WTC11 (cell line): ENCODE data around the gene LAMA4. TPM values are rescaled to one million over a fixed set of nuclear protein-coding genes. Genes with fewer than 3 reads are reported as not detected.

ENCODE experiments used
- ATAC-seq: fragments of 200-7000 bp; cut with Tn5 transposase; 2 replicates; pipeline ENCODE4 v1.10.0; 2021; ENCODE audit warnings: mild to moderate bottlenecking, moderate library complexity
- CTCF ChIA-PET: fragments of 300-600 bp; sonication (Branson Sonifier 250); formaldehyde crosslinking; loops from one replicate; lab custom pipeline; 2021; ENCODE audit warnings: antibody characterized with exemption; lab: Charles Lee
- POLR2A ChIA-PET: fragments of 350-600 bp; sonication (Branson Sonifier 250); formaldehyde crosslinking; loops from one replicate; lab custom pipeline; 2021; ENCODE audit warnings: antibody characterized with exemption; lab: Charles Lee
- DNase-seq: peaks from one replicate; pipeline ENCODE4 v3.0.0; 2021; ENCODE audit warnings: low spot score
- H3K27ac Mint-ChIP-seq: 2 replicates; pipeline ENCODE4 v1.8.0; 2021; ENCODE audit warnings: mixed read lengths
- H3K27me3 Mint-ChIP-seq: 2 replicates; pipeline ENCODE4 v1.8.0; 2021; ENCODE audit warnings: low read depth, mild to moderate bottlenecking, moderate library complexity, mixed read lengths
- H3K36me3 Mint-ChIP-seq: 2 replicates; pipeline ENCODE4 v1.8.0; 2021; ENCODE audit warnings: mixed read lengths
- H3K4me1 Mint-ChIP-seq: 2 replicates; pipeline ENCODE4 v1.8.0; 2022; ENCODE audit warnings: mixed read lengths
- H3K4me3 Mint-ChIP-seq: 2 replicates; pipeline ENCODE4 v1.8.0; 2021; ENCODE audit warnings: mild to moderate bottlenecking, moderate library complexity, mixed read lengths
- H3K9me3 Mint-ChIP-seq: 2 replicates; pipeline ENCODE4 v1.8.0; 2021; ENCODE audit warnings: mixed read lengths
- ATF1 ChIP-seq: sonication (generic); formaldehyde crosslinking; IDR thresholded peaks from 2 replicates; pipeline ENCODE4 v1.8.1; 2023; ENCODE audit warnings: mild to moderate bottlenecking, moderate library complexity, missing genetic modification reagents
- CREB1 ChIP-seq: sonication (generic); formaldehyde crosslinking; IDR thresholded peaks from 2 replicates; pipeline ENCODE4 v1.8.0; 2023; ENCODE audit warnings: mild to moderate bottlenecking, missing genetic modification reagents
- ESRRA ChIP-seq: sonication (generic); formaldehyde crosslinking; IDR thresholded peaks from 2 replicates; pipeline ENCODE4 v1.8.1; 2022; ENCODE audit warnings: mild to moderate bottlenecking, missing genetic modification reagents, borderline replicate concordance
- FOXP1 ChIP-seq: sonication (generic); formaldehyde crosslinking; IDR thresholded peaks from 2 replicates; pipeline ENCODE4 v1.8.0; 2022; ENCODE audit warnings: missing genetic modification reagents, mild to moderate bottlenecking, moderate library complexity, borderline replicate concordance
- GRHL2 ChIP-seq: fragments of 250-450 bp; sonication (Bioruptor Pico); IDR thresholded peaks from 2 replicates; pipeline ENCODE4 v1.8.0; 2022; ENCODE audit warnings: mild to moderate bottlenecking, moderate library complexity; ENCODE audit not compliant: insufficient replicate concordance, severe bottlenecking
- KAT7 ChIP-seq: sonication (generic); formaldehyde crosslinking; IDR thresholded peaks from 2 replicates; pipeline ENCODE4 v1.8.1; 2023; ENCODE audit warnings: missing genetic modification reagents, mild to moderate bottlenecking, borderline replicate concordance
- PRRX2 ChIP-seq: fragments of 250-450 bp; sonication (Bioruptor Pico); IDR thresholded peaks from 2 replicates; pipeline ENCODE4 v1.8.0; 2021; ENCODE audit warnings: mild to moderate bottlenecking
- RELA ChIP-seq: sonication (generic); formaldehyde crosslinking; IDR thresholded peaks from 2 replicates; pipeline ENCODE4 v1.8.1; 2022; ENCODE audit warnings: missing genetic modification reagents, mild to moderate bottlenecking, borderline replicate concordance
- SMAD4 ChIP-seq: sonication (generic); formaldehyde crosslinking; IDR thresholded peaks from 2 replicates; pipeline ENCODE4 v1.8.0; 2022; ENCODE audit warnings: mild to moderate bottlenecking, missing genetic modification reagents
- SOX15 ChIP-seq: fragments of 250-450 bp; sonication (Bioruptor Pico); IDR thresholded peaks from 2 replicates; pipeline ENCODE4 v1.9.0; 2021; ENCODE audit warnings: mild to moderate bottlenecking
- TP53 ChIP-seq: sonication (generic); formaldehyde crosslinking; IDR thresholded peaks from 2 replicates; pipeline ENCODE4 v1.8.1; 2023; ENCODE audit warnings: mild to moderate bottlenecking, missing genetic modification reagents
- ZBTB21 ChIP-seq: sonication (generic); formaldehyde crosslinking; IDR thresholded peaks from 2 replicates; pipeline ENCODE4 v1.8.1; 2023; ENCODE audit warnings: mild to moderate bottlenecking, missing genetic modification reagents, borderline replicate concordance
- ZNF263 ChIP-seq: sonication (generic); formaldehyde crosslinking; IDR thresholded peaks from 2 replicates; pipeline ENCODE4 v1.8.1; 2022; ENCODE audit warnings: low read depth, mild to moderate bottlenecking, moderate library complexity, missing genetic modification reagents
- ZNF416 ChIP-seq: fragments of 250-450 bp; sonication (Bioruptor Pico); IDR thresholded peaks from 2 replicates; pipeline ENCODE4 v1.9.0; 2021; ENCODE audit warnings: mild to moderate bottlenecking, inconsistent platforms
- total RNA-seq: library from RNA; stranded (reverse); gene quantifications from 3 replicates; pipeline ENCODE4 v1.2.3, GENCODE V29; 2021
- TF ChIP-seq, protein P1 (sequence below): sonication (generic); formaldehyde crosslinking; IDR thresholded peaks from 2 replicates; pipeline ENCODE4 v1.8.1; 2022; ENCODE audit warnings: missing genetic modification reagents, borderline replicate concordance
- TF ChIP-seq, protein P2 (sequence below): fragments of 250-450 bp; sonication (Bioruptor Pico); IDR thresholded peaks from 2 replicates; pipeline ENCODE4 v1.9.0; 2021; ENCODE audit warnings: mild to moderate bottlenecking
- TF ChIP-seq, protein P3 (sequence below): sonication (generic); formaldehyde crosslinking; IDR thresholded peaks from 2 replicates; pipeline ENCODE4 v1.8.0; 2023; ENCODE audit warnings: mild to moderate bottlenecking, missing genetic modification reagents
- TF ChIP-seq, protein P4 (sequence below): sonication (generic); formaldehyde crosslinking; IDR thresholded peaks from 2 replicates; pipeline ENCODE4 v1.8.0; 2023; ENCODE audit warnings: missing genetic modification reagents, mild to moderate bottlenecking, borderline replicate concordance
- TF ChIP-seq, protein P5 (sequence below): sonication (generic); formaldehyde crosslinking; conservative IDR thresholded peaks from 2 replicates; pipeline ENCODE4 v1.8.1; 2022; ENCODE audit warnings: mild to moderate bottlenecking, missing genetic modification reagents

LAMA4 gene
- total RNA-seq, 1 experiment from 2014 or later, result 1.6 TPM

DNA sequence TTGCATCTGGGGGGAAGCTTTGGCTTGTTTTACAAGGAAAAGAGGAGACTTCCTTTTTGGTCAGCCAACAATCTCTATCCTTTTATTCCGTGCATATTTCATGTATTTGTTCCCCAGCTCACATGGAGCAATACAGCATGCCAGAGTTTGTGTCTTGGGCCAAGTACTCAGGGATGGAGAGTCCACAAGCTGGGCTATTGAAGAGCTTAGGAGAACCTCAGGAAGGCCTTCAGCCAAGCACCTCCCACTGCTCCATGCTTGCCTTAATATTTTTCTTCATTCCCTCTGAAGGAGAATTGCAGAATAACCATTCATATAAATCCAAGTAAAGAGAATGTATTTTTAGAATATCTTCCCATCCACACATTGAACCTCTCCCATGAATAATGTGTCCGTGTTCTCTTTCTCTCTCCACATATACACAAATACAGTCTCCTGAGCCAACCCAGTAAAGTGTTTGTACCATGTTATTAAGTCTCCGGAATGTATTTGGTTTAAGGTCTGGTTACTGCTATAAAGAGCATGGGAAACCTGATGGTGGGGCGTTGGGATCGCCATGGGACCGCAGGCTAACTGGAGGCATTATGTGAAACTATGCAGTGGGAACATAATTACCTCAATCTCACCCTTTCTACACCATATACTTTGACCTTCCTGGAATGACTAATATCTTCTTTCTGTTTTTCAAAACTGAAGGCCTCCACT is 3.0 kb downstream of the LAMA4 start:
- no peak overlapping the region for H3K27ac Mint-ChIP-seq

DNA sequence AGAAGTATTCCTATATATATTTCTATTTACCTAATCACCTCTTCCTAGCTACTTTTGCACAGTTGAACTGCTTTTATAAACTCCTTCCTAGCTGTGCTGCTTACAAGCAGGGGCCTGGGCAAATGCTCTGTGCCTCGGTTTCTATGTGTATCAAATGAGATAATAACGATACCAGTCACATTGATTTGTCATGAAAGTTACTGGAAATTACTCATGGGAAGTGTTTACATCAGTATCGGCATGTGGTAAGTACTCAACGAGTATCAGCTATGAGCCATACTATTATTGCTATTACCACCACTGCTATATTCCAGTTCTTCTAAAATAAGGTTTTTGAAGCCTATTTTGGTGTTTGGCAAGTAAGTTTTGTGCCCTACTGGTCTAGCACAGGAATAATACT is 4.9 kb downstream of the LAMA4 start:
- no peak overlapping the region for H3K27ac Mint-ChIP-seq
- peaks cover 32% of the 10 kb centered on the region for H3K27me3 Mint-ChIP-seq
- peaks cover 5% of the 10 kb centered on the region; the same call in 1 of the 2 replicates for H3K9me3 Mint-ChIP-seq
- DNase-seq, result no peak
- CTCF ChIA-PET, result no interaction called here
- no peak for ATAC-seq
- no peaks in the 10 kb centered on the region for H3K36me3 Mint-ChIP-seq
- H3K4me1 Mint-ChIP-seq, result peaks cover 43% of the 10 kb centered on the region
- POLR2A ChIA-PET, result interaction anchor here (0.7 kb wide), 1 partner anchor 43 kb away, joined by 4 read pairs; no protein-coding TSS in a partner anchor
- H3K4me3 Mint-ChIP-seq, result no peak overlapping the region
- no peak for TF ChIP-seq RELA (CRISPR knock-in tag)
- no peak for TF ChIP-seq SMAD4 (CRISPR knock-in tag)
- TF ChIP-seq, protein P1, sequence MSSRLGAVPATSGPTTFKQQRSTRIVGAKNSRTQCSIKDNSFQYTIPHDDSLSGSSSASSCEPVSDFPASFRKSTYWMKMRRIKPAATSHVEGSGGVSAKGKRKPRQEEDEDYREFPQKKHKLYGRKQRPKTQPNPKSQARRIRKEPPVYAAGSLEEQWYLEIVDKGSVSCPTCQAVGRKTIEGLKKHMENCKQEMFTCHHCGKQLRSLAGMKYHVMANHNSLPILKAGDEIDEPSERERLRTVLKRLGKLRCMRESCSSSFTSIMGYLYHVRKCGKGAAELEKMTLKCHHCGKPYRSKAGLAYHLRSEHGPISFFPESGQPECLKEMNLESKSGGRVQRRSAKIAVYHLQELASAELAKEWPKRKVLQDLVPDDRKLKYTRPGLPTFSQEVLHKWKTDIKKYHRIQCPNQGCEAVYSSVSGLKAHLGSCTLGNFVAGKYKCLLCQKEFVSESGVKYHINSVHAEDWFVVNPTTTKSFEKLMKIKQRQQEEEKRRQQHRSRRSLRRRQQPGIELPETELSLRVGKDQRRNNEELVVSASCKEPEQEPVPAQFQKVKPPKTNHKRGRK (CRISPR knock-in tag), result no peak
- no peak for TF ChIP-seq FOXP1 (CRISPR knock-in tag)
- no peak for TF ChIP-seq CREB1 (CRISPR knock-in tag)
- TF ChIP-seq ZNF416 (CRISPR knock-in tag), result no peak
- TF ChIP-seq ZNF263 (CRISPR knock-in tag), result no peak
- no peak for TF ChIP-seq ZBTB21
- TF ChIP-seq, protein P2, sequence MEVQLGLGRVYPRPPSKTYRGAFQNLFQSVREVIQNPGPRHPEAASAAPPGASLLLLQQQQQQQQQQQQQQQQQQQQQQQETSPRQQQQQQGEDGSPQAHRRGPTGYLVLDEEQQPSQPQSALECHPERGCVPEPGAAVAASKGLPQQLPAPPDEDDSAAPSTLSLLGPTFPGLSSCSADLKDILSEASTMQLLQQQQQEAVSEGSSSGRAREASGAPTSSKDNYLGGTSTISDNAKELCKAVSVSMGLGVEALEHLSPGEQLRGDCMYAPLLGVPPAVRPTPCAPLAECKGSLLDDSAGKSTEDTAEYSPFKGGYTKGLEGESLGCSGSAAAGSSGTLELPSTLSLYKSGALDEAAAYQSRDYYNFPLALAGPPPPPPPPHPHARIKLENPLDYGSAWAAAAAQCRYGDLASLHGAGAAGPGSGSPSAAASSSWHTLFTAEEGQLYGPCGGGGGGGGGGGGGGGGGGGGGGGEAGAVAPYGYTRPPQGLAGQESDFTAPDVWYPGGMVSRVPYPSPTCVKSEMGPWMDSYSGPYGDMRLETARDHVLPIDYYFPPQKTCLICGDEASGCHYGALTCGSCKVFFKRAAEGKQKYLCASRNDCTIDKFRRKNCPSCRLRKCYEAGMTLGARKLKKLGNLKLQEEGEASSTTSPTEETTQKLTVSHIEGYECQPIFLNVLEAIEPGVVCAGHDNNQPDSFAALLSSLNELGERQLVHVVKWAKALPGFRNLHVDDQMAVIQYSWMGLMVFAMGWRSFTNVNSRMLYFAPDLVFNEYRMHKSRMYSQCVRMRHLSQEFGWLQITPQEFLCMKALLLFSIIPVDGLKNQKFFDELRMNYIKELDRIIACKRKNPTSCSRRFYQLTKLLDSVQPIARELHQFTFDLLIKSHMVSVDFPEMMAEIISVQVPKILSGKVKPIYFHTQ, result no peak

More for the DNA sequence above, 3.0 kb downstream of the LAMA4 start:
- no peaks in the 10 kb centered on the region for H3K36me3 Mint-ChIP-seq
- POLR2A ChIA-PET, result no interaction called here
- CTCF ChIA-PET, result no interaction called here
- ATAC-seq (no peak), DNase-seq (no peak)
- H3K4me3 Mint-ChIP-seq, result no peak overlapping the region
- peaks cover 5% of the 10 kb centered on the region; the same call in 1 of the 2 replicates for H3K9me3 Mint-ChIP-seq
- peaks cover 44% of the 10 kb centered on the region for H3K27me3 Mint-ChIP-seq
- no peak for TF ChIP-seq GRHL2 (CRISPR knock-in tag)
- TF ChIP-seq, protein P3, sequence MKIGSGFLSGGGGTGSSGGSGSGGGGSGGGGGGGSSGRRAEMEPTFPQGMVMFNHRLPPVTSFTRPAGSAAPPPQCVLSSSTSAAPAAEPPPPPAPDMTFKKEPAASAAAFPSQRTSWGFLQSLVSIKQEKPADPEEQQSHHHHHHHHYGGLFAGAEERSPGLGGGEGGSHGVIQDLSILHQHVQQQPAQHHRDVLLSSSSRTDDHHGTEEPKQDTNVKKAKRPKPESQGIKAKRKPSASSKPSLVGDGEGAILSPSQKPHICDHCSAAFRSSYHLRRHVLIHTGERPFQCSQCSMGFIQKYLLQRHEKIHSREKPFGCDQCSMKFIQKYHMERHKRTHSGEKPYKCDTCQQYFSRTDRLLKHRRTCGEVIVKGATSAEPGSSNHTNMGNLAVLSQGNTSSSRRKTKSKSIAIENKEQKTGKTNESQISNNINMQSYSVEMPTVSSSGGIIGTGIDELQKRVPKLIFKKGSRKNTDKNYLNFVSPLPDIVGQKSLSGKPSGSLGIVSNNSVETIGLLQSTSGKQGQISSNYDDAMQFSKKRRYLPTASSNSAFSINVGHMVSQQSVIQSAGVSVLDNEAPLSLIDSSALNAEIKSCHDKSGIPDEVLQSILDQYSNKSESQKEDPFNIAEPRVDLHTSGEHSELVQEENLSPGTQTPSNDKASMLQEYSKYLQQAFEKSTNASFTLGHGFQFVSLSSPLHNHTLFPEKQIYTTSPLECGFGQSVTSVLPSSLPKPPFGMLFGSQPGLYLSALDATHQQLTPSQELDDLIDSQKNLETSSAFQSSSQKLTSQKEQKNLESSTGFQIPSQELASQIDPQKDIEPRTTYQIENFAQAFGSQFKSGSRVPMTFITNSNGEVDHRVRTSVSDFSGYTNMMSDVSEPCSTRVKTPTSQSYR (CRISPR knock-in tag), result no peak
- TF ChIP-seq KAT7 (CRISPR knock-in tag), result no peak
- no peak for TF ChIP-seq ATF1 (CRISPR knock-in tag)
- TF ChIP-seq, protein P4, sequence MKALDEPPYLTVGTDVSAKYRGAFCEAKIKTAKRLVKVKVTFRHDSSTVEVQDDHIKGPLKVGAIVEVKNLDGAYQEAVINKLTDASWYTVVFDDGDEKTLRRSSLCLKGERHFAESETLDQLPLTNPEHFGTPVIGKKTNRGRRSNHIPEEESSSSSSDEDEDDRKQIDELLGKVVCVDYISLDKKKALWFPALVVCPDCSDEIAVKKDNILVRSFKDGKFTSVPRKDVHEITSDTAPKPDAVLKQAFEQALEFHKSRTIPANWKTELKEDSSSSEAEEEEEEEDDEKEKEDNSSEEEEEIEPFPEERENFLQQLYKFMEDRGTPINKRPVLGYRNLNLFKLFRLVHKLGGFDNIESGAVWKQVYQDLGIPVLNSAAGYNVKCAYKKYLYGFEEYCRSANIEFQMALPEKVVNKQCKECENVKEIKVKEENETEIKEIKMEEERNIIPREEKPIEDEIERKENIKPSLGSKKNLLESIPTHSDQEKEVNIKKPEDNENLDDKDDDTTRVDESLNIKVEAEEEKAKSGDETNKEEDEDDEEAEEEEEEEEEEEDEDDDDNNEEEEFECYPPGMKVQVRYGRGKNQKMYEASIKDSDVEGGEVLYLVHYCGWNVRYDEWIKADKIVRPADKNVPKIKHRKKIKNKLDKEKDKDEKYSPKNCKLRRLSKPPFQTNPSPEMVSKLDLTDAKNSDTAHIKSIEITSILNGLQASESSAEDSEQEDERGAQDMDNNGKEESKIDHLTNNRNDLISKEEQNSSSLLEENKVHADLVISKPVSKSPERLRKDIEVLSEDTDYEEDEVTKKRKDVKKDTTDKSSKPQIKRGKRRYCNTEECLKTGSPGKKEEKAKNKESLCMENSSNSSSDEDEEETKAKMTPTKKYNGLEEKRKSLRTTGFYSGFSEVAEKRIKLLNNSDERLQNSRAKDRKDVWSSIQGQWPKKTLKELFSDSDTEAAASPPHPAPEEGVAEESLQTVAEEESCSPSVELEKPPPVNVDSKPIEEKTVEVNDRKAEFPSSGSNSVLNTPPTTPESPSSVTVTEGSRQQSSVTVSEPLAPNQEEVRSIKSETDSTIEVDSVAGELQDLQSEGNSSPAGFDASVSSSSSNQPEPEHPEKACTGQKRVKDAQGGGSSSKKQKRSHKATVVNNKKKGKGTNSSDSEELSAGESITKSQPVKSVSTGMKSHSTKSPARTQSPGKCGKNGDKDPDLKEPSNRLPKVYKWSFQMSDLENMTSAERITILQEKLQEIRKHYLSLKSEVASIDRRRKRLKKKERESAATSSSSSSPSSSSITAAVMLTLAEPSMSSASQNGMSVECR, result no peak
- TF ChIP-seq RELA (CRISPR knock-in tag), result no peak
- TF ChIP-seq, protein P5, sequence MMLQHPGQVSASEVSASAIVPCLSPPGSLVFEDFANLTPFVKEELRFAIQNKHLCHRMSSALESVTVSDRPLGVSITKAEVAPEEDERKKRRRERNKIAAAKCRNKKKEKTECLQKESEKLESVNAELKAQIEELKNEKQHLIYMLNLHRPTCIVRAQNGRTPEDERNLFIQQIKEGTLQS (CRISPR knock-in tag), result no peak
- no peak for TF ChIP-seq SOX15
- no peak for TF ChIP-seq TP53 (CRISPR knock-in tag)
- TF ChIP-seq ESRRA (CRISPR knock-in tag), result no peak
- TF ChIP-seq SMAD4 (CRISPR knock-in tag), result no peak
- TF ChIP-seq, protein P1 (CRISPR knock-in tag), result no peak
- no peak for TF ChIP-seq PRRX2
- TF ChIP-seq, all 79 proteins: peak for 0
- H3K4me1 Mint-ChIP-seq, result peaks cover 36% of the 10 kb centered on the region
